H1 (cell line): ENCODE data around the gene ENDOV. TPM values are rescaled to one million over a fixed set of nuclear protein-coding genes. Genes with fewer than 3 reads are reported as not detected.

Experiments
- CTCF ChIA-PET: fragments of 300-600 bp; sonication (Branson Sonifier 250); formaldehyde crosslinking; loops from one replicate; lab custom pipeline; 2021; ENCODE audit not compliant: partially characterized antibody; lab: Charles Lee
- POLR2A ChIA-PET: fragments of 300-600 bp; sonication (Branson Sonifier 250); formaldehyde crosslinking; loops from one replicate; lab custom pipeline; 2021; ENCODE audit warnings: inconsistent platforms; ENCODE audit not compliant: partially characterized antibody; lab: Charles Lee
- DNase-seq, 2 experiments: peaks; one replicate each; pipeline versions ENCODE4 v3.0.0 to v3.0.0-alpha.2; 2010 to 2022; ENCODE audit warnings: low spot score in 2 of 2, low read depth in 1 of 2, mixed read lengths in 1 of 2
- FAIRE-seq: peaks from 2 replicates; lab custom pipeline; 2011; peaks lifted over from hg19 to GRCh38; lab: Jason Lieb, UNC
- H2AFZ ChIP-seq: 2 replicates; pipeline ENCODE4 v1.8.1; 2012; ENCODE audit warnings: low read length, inconsistent platforms
- H2AK5ac ChIP-seq: 2 replicates; pipeline ENCODE4 v1.6.1; 2013; ENCODE audit warnings: low read depth, low read length
- H2BK120ac ChIP-seq: replicated peaks from 2 replicates; pipeline ENCODE3; 2013; ENCODE audit warnings: low read depth, low read length, inconsistent platforms
- H2BK12ac ChIP-seq: 2 replicates; pipeline ENCODE4 v1.6.1; 2013; ENCODE audit warnings: low read depth, low read length
- H2BK15ac ChIP-seq: 2 replicates; pipeline ENCODE4 v1.6.1; 2013; ENCODE audit warnings: low read length
- H2BK20ac ChIP-seq: 2 replicates; pipeline ENCODE4 v1.6.1; 2013; ENCODE audit warnings: low read length
- H2BK5ac ChIP-seq: 2 replicates; pipeline ENCODE4 v1.6.1; 2013; ENCODE audit warnings: low read depth, low read length
- H3K14ac ChIP-seq: 2 replicates; pipeline ENCODE4 v1.6.1; 2013; ENCODE audit warnings: inconsistent platforms; ENCODE audit not compliant: insufficient read length
- H3K18ac ChIP-seq: 2 replicates; pipeline ENCODE4 v1.6.1; 2013; ENCODE audit warnings: low read length; ENCODE audit errors: extremely low read depth
- H3K23ac ChIP-seq: 2 replicates; pipeline ENCODE4 v1.6.1; 2013; ENCODE audit warnings: inconsistent platforms; ENCODE audit not compliant: insufficient read length
- H3K23me2 ChIP-seq: 2 replicates; pipeline ENCODE4 v1.6.1; 2013; ENCODE audit warnings: low read depth, low read length
- H3K27ac ChIP-seq: 2 replicates; pipeline ENCODE4 v1.6.1; 2011; ENCODE audit warnings: low read depth, low read length, inconsistent platforms
- H3K27me3 ChIP-seq, 4 experiments: replicated peaks in 1 of 4; 1 replicate in 1 of 4; 2 replicates in 3 of 4; pipeline versions ENCODE4 v1.6.1 to v1.8.1; 2011 to 2013; ENCODE audit warnings: low read length in 3 of 4, mild to moderate bottlenecking in 3 of 4, inconsistent platforms in 2 of 4, mixed read lengths in 2 of 4, moderate library complexity in 1 of 4; ENCODE audit not compliant: control insufficient read depth in 3 of 4, insufficient read depth in 3 of 4; ENCODE audit errors: extremely low read depth in 1 of 4
- H3K36me3 ChIP-seq, 4 experiments: 2 replicates each; pipeline versions ENCODE4 v1.6.1 to v1.8.1; 2011 to 2013; ENCODE audit warnings: mild to moderate bottlenecking in 4 of 4, low read length in 3 of 4, moderate library complexity in 2 of 4, control low read depth in 1 of 4, inconsistent platforms in 1 of 4; ENCODE audit not compliant: insufficient read depth in 4 of 4, control insufficient read depth in 2 of 4
- H3K4ac ChIP-seq: replicated peaks from 2 replicates; pipeline ENCODE3; 2013; ENCODE audit warnings: low read length, low read depth, mixed read lengths, inconsistent platforms; ENCODE audit not compliant: insufficient read length
- H3K4me1 ChIP-seq, 4 experiments: replicated peaks in 1 of 4; 1 replicate in 1 of 4; 2 replicates in 3 of 4; pipeline versions ENCODE4 v1.6.1 to v1.8.1; 2011 to 2013; ENCODE audit warnings: low read length in 3 of 4, inconsistent platforms in 2 of 4, mixed read lengths in 1 of 4; ENCODE audit not compliant: insufficient read depth in 4 of 4, control insufficient read depth in 3 of 4
- H3K4me2 ChIP-seq, 2 experiments: 2 replicates each; pipeline versions ENCODE4 v1.6.1 to v1.8.1; 2011 to 2013; ENCODE audit warnings: low read depth in 2 of 2, low read length in 2 of 2, control low read depth in 1 of 2, inconsistent platforms in 1 of 2, mild to moderate bottlenecking in 1 of 2; ENCODE audit not compliant: insufficient read depth in 1 of 2
- H3K4me3 ChIP-seq, 4 experiments: fragments of 200-600, 300-600 bp in 1 of 4; sonication (generic), shearing (Covaris generic), sonication (Bioruptor Twin) in 1 of 4; 2 replicates each; pipeline versions ENCODE4 v1.5.1 to v1.8.1; 2011 to 2016; ENCODE audit warnings: low read length in 4 of 4, low read depth in 3 of 4, control low read depth in 2 of 4, inconsistent platforms in 2 of 4, mild to moderate bottlenecking in 2 of 4, mixed read lengths in 1 of 4, moderate library complexity in 1 of 4; ENCODE audit not compliant: insufficient read depth in 2 of 4; ENCODE audit errors: extremely low read depth in 1 of 4
- H3K56ac ChIP-seq: replicated peaks from 2 replicates; pipeline ENCODE3; 2013; ENCODE audit warnings: low read depth, mild to moderate bottlenecking, mixed read lengths, low read length, inconsistent platforms; ENCODE audit not compliant: insufficient read length
- H3K79me1 ChIP-seq: 2 replicates; pipeline ENCODE4 v1.6.1; 2013; ENCODE audit warnings: low read depth, low read length, control low read depth
- H3K79me2 ChIP-seq, 2 experiments: 2 replicates each; pipeline versions ENCODE4 v1.6.1 to v1.8.1; 2012 to 2013; ENCODE audit warnings: low read length in 2 of 2, mild to moderate bottlenecking in 2 of 2, inconsistent platforms in 1 of 2; ENCODE audit not compliant: insufficient read depth in 2 of 2, control insufficient read depth in 1 of 2
- H3K9ac ChIP-seq, 4 experiments: replicated peaks in 1 of 4; 1 replicate in 1 of 4; 2 replicates in 3 of 4; pipeline versions ENCODE4 v1.6.1 to v1.8.1; 2011 to 2013; ENCODE audit warnings: low read depth in 3 of 4, low read length in 3 of 4, control low read depth in 2 of 4, mild to moderate bottlenecking in 2 of 4, moderate library complexity in 2 of 4, inconsistent platforms in 1 of 4; ENCODE audit errors: extremely low read depth in 1 of 4
- H3K9me3 ChIP-seq, 2 experiments: 2 replicates each; pipeline versions ENCODE4 v1.6.1 to v1.8.1; 2012 to 2013; ENCODE audit warnings: mild to moderate bottlenecking in 2 of 2, moderate library complexity in 2 of 2, control low read depth in 1 of 2, inconsistent platforms in 1 of 2, low read depth in 1 of 2, low read length in 1 of 2, mixed read lengths in 1 of 2; ENCODE audit not compliant: insufficient read depth in 2 of 2
- H4K20me1 ChIP-seq, 2 experiments: replicated peaks in 1 of 2; 2 replicates each; pipeline versions ENCODE3 to v1.8.1; 2011 to 2013; ENCODE audit warnings: inconsistent platforms in 2 of 2, low read length in 2 of 2, mild to moderate bottlenecking in 1 of 2; ENCODE audit not compliant: insufficient read depth in 2 of 2, control insufficient read depth in 1 of 2
- H4K5ac ChIP-seq: 2 replicates; pipeline ENCODE4 v1.6.1; 2013; ENCODE audit warnings: low read length, low read depth, mixed read lengths, inconsistent platforms; ENCODE audit not compliant: insufficient read length
- H4K8ac ChIP-seq: 2 replicates; pipeline ENCODE4 v1.8.0; 2013; ENCODE audit warnings: mild to moderate bottlenecking, moderate library complexity, low read length, inconsistent platforms; ENCODE audit not compliant: insufficient read depth; ENCODE audit errors: extremely low read depth
- H4K91ac ChIP-seq: replicated peaks from 2 replicates; pipeline ENCODE3; 2013; ENCODE audit warnings: low read length, mixed read lengths, inconsistent platforms; ENCODE audit not compliant: insufficient read length
- BACH1 ChIP-seq: IDR thresholded peaks from 2 replicates; pipeline ENCODE4 v1.6.1; 2012; ENCODE audit warnings: low read length, improper control_type of control experiment
- BCL11A ChIP-seq, 2 experiments: IDR thresholded peaks; one replicate each; pipeline ENCODE4 v1.6.1; 2011; ENCODE audit warnings: low read depth in 2 of 2, low read length in 2 of 2, mild to moderate bottlenecking in 2 of 2
- CREB1 ChIP-seq: IDR thresholded peaks from 2 replicates; pipeline ENCODE4 v1.6.1; 2012; ENCODE audit warnings: inconsistent platforms
- NRF1 ChIP-seq: IDR thresholded peaks from 2 replicates; pipeline ENCODE4 v1.6.1; 2011; ENCODE audit warnings: mild to moderate bottlenecking, low read depth, low read length, improper control_type of control experiment
- RNF2 ChIP-seq: fragments of 200-900, 300-1000 bp; sonication (generic); IDR thresholded peaks from 2 replicates; pipeline ENCODE4 v1.7.1; 2016; ENCODE audit warnings: borderline replicate concordance, low read depth, mild to moderate bottlenecking, antibody characterized with exemption, low read length; ENCODE audit not compliant: poor library complexity, severe bottlenecking; ENCODE audit errors: missing control alignments
- SIRT6 ChIP-seq: IDR thresholded peaks from one replicate; pipeline ENCODE4 v1.7.1; 2012; ENCODE audit warnings: low read length, inconsistent platforms
- SP2 ChIP-seq: IDR thresholded peaks from 2 replicates; pipeline ENCODE4 v1.6.1; 2012; ENCODE audit warnings: mild to moderate bottlenecking, low read length, inconsistent platforms
- SUZ12 ChIP-seq: fragments of 200-600 bp; sonication (generic); IDR thresholded peaks from 2 replicates; pipeline ENCODE4 v1.6.1; 2012; ENCODE audit warnings: mild to moderate bottlenecking, inconsistent platforms, low read length, moderate library complexity, mixed read lengths
- TAF7 ChIP-seq: optimal IDR thresholded peaks from 2 replicates; pipeline ENCODE3; 2011; ENCODE audit warnings: low read depth, mild to moderate bottlenecking, inconsistent platforms, low read length, moderate library complexity, borderline replicate concordance
- TCF12 ChIP-seq: IDR thresholded peaks from 2 replicates; pipeline ENCODE4 v1.6.1; 2011; ENCODE audit warnings: low read depth, mild to moderate bottlenecking, low read length
- TEAD4 ChIP-seq: IDR thresholded peaks from 2 replicates; pipeline ENCODE4 v1.6.1; 2012; ENCODE audit warnings: low read depth, low read length, inconsistent platforms, mixed read lengths
- WGBS, 2 experiments: shearing (Covaris generic) in 1 of 2; methylation state at CpG; one replicate each; pipeline versions ENCODE4 v1.1.6 to v1.1.7; 2013 to 2015; ENCODE audit warnings: low lambda C conversion rate in 2 of 2, mixed read lengths in 2 of 2, inconsistent platforms in 1 of 2, low coverage in 1 of 2, missing lambda C conversion rate in 1 of 2; ENCODE audit not compliant: insufficient replicate concordance in 2 of 2, insufficient coverage in 1 of 2, insufficient read length in 1 of 2; ENCODE audit errors: extremely low coverage in 1 of 2, missing lambda C conversion rate in 1 of 2; 5-methylcytosine and 5-hydroxymethylcytosine counted together
- polyA plus RNA-seq, 7 experiments: library from polyadenylated mRNA; depleted of rRNA in 3 of 7; stranded (reverse) in 5 of 7; unstranded in 2 of 7; fragments of >200 nt in 5 of 7; fragments of 200-250 nt in 2 of 7; gene quantifications; 1 replicate in 5 of 7; 2 replicates in 1 of 7; 4 replicates in 1 of 7; pipeline versions ENCODE4 v1.2.1 to v1.2.3, GENCODE V29; 2011 to 2013; ENCODE audit warnings: missing spikeins in 2 of 7, mixed read lengths in 2 of 7
- total RNA-seq: library from RNA; stranded (reverse); fragmentation: NEBNext Ultra II Directional; extraction: Animal tissue kit (Norgen Biotek cat#: 25700); gene quantifications from 2 replicates; pipeline ENCODE4 v1.2.1, GENCODE V29; 2021
- TF ChIP-seq, protein P1 (sequence below): IDR thresholded peaks from 2 replicates; pipeline ENCODE4 v1.6.1; 2011; ENCODE audit warnings: low read length, improper control_type of control experiment

ENDOV gene
- total and polyA plus RNA-seq, 2 of the 8 experiments (the other 6 are each of a cell fraction or from before 2014, with no cell fraction given) = 10.6 to 13.3 TPM

DNA sequence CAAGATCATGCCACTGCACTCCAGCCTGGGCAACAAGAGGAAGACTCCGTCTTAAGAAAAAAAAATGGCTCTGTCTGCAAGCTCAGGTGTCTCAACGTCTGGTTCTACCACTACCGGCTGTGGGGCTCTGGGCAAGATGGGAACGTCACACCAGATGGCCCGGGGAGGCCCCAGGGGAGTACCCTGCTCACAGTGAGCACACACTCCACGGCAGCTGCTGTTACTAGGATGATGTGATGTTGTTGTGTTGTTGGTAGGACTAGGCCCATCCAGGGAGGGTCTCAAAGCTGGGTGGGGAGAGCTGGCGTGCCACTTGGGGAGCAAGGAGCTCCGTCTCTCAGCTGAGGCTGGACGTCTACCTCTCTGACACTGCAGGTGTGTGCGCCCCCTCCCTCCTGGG, 70.9 kb downstream of the ENDOV start:
- WGBS, 2 experiments = 89% methylated on average over 10 of the region's 10 CpGs; no CpG with 5 or more reads in 1 of the 2 experiments
- no peak overlapping the region for H2BK15ac ChIP-seq
- H3K36me3 ChIP-seq = no peaks in the 10 kb centered on the region
- H2BK12ac ChIP-seq = no peak overlapping the region
- FAIRE-seq = no peak
- H3K18ac ChIP-seq = no peak overlapping the region
- H4K5ac ChIP-seq = no peak overlapping the region
- ChIA-PET POLR2A (interaction anchor here (1.2 to 1.6 kb wide), 2 partner anchors 10 to 31 kb away, joined by 3 to 6 read pairs; no protein-coding TSS in a partner anchor), CTCF (interaction anchor here (0.8 to 1.5 kb wide), 3 partner anchors 9 to 58 kb away, joined by 3 to 4 read pairs (median 3); partner anchors contain the start of gene NPTX1)
- H2BK120ac ChIP-seq = no peak overlapping the region
- no peak overlapping the region for H2BK5ac ChIP-seq
- H4K8ac ChIP-seq = no peak overlapping the region
- 0 out of 2 replicates have a peak overlapping the region, but pooled peaks have one; percentile 72 for H2BK20ac ChIP-seq
- no peaks in the 10 kb centered on the region for H3K79me2 ChIP-seq
- H3K4me3 ChIP-seq = no peak overlapping the region
- H3K4me1 ChIP-seq = peaks cover 0 to 16% (median 5%) of the 10 kb centered on the region in 4 experiments; a peak in 5 of 7 replicates
- no peak overlapping the region for H2AK5ac ChIP-seq
- H3K9me3 ChIP-seq = no peaks in the 10 kb centered on the region
- no peaks in the 10 kb centered on the region; the same call in 1 of the 2 replicates for H3K23me2 ChIP-seq
- DNase-seq = no peak
- H3K27me3 ChIP-seq = peaks cover 4 to 29% (median 23%) of the 10 kb centered on the region in 4 experiments
- H3K4ac ChIP-seq = no peak overlapping the region
- no peaks in the 10 kb centered on the region for H3K79me1 ChIP-seq
- H3K4me2 ChIP-seq = no peak overlapping the region
- no peak overlapping the region for H3K9ac ChIP-seq
- H4K20me1 ChIP-seq = peaks cover 0 to 2% of the 10 kb centered on the region in 2 experiments
- H3K56ac ChIP-seq = no peak overlapping the region
- no peak overlapping the region for H2AFZ ChIP-seq
- H4K91ac ChIP-seq = no peak overlapping the region
- no peak overlapping the region for H3K14ac ChIP-seq
- no peak overlapping the region for H3K23ac ChIP-seq
- H3K27ac ChIP-seq = no peak overlapping the region
- TF ChIP-seq TEAD4 (no peak), TAF7 (no peak), NRF1 (no peak), CREB1 (no peak), RNF2 (no peak), TCF12 (no peak), SIRT6 (no peak), BACH1 (no peak), BCL11A (IDR thresholded peaks at IDR 0.05; ENCODE audit: low read depth in 2 of 2, low read length in 2 of 2) (no peak), SP2 (no peak), SUZ12 (no peak)
- TF ChIP-seq, protein P1, sequence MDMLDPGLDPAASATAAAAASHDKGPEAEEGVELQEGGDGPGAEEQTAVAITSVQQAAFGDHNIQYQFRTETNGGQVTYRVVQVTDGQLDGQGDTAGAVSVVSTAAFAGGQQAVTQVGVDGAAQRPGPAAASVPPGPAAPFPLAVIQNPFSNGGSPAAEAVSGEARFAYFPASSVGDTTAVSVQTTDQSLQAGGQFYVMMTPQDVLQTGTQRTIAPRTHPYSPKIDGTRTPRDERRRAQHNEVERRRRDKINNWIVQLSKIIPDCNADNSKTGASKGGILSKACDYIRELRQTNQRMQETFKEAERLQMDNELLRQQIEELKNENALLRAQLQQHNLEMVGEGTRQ = no peak
